Trophoblast cell (in vitro differentiated cells and primary cell): ENCODE measurements around the gene RPA1.

ENCODE experiments used
- DNase-seq, 2 donors: peaks; one replicate each; pipeline ENCODE4 v3.0.0-alpha.2; 2016
- H2AFZ ChIP-seq: 2 replicates; pipeline ENCODE4 v1.6.1; 2013; ENCODE audit warnings: low read length, moderate library complexity, mild to moderate bottlenecking; ENCODE audit not compliant: insufficient read depth, poor library complexity
- H2AK5ac ChIP-seq: 2 replicates; pipeline ENCODE4 v1.6.1; 2013; ENCODE audit warnings: mild to moderate bottlenecking, low read length
- H2BK120ac ChIP-seq: 2 replicates; pipeline ENCODE4 v1.6.1; 2013; ENCODE audit warnings: low read length, mild to moderate bottlenecking, moderate library complexity; ENCODE audit not compliant: insufficient read depth, poor library complexity
- H2BK12ac ChIP-seq: 2 replicates; pipeline ENCODE4 v1.6.1; 2013; ENCODE audit warnings: mild to moderate bottlenecking, low read length, moderate library complexity
- H2BK5ac ChIP-seq: 2 replicates; pipeline ENCODE4 v1.6.1; 2013; ENCODE audit warnings: low read length, low read depth, moderate library complexity, mild to moderate bottlenecking; ENCODE audit not compliant: poor library complexity
- H3K14ac ChIP-seq: 2 replicates; pipeline ENCODE4 v1.6.1; 2013; ENCODE audit warnings: mild to moderate bottlenecking, low read length
- H3K18ac ChIP-seq: 2 replicates; pipeline ENCODE4 v1.6.1; 2013; ENCODE audit warnings: mild to moderate bottlenecking, low read length
- H3K23ac ChIP-seq: 2 replicates; pipeline ENCODE4 v1.6.1; 2013; ENCODE audit warnings: low read length
- H3K27ac ChIP-seq: 2 replicates; pipeline ENCODE4 v1.5.1; 2013; ENCODE audit warnings: low read depth, mild to moderate bottlenecking, inconsistent platforms, low read length, moderate library complexity
- H3K27me3 ChIP-seq: 2 replicates; pipeline ENCODE4 v1.6.1; 2013; ENCODE audit warnings: inconsistent platforms, mild to moderate bottlenecking, low read length, moderate library complexity; ENCODE audit not compliant: insufficient read depth
- H3K36me3 ChIP-seq, 2 experiments: 1 replicate in 1 of 2; 2 replicates in 1 of 2; pipeline ENCODE4 v1.6.1; 2013; ENCODE audit warnings: low read length in 2 of 2, mild to moderate bottlenecking in 2 of 2, moderate library complexity in 1 of 2; ENCODE audit not compliant: insufficient read depth in 2 of 2, control insufficient read depth in 1 of 2
- H3K4ac ChIP-seq: 2 replicates; pipeline ENCODE4 v1.6.1; 2013; ENCODE audit warnings: low read depth, mild to moderate bottlenecking, low read length, moderate library complexity
- H3K4me1 ChIP-seq, 2 experiments: 1 replicate in 1 of 2; 2 replicates in 1 of 2; pipeline ENCODE4 v1.6.1; 2013; ENCODE audit warnings: low read length in 2 of 2, mild to moderate bottlenecking in 2 of 2, moderate library complexity in 1 of 2; ENCODE audit not compliant: insufficient read depth in 2 of 2, control insufficient read depth in 1 of 2
- H3K4me2 ChIP-seq: 2 replicates; pipeline ENCODE4 v1.6.1; 2013; ENCODE audit warnings: inconsistent platforms, mild to moderate bottlenecking, low read length, moderate library complexity
- H3K4me3 ChIP-seq: 2 replicates; pipeline ENCODE4 v1.5.1; 2013; ENCODE audit warnings: mild to moderate bottlenecking, low read depth, low read length, inconsistent platforms
- H3K79me1 ChIP-seq: one replicate; pipeline ENCODE4 v1.6.1; 2013; ENCODE audit warnings: low read length
- H3K79me2 ChIP-seq: 2 replicates; pipeline ENCODE4 v1.6.1; 2013; ENCODE audit warnings: low read length, mild to moderate bottlenecking; ENCODE audit not compliant: control insufficient read depth, insufficient read depth, poor library complexity
- H3K9ac ChIP-seq: 2 replicates; pipeline ENCODE4 v1.6.1; 2013; ENCODE audit warnings: mild to moderate bottlenecking, low read length
- H3K9me3 ChIP-seq: 2 replicates; pipeline ENCODE4 v1.6.1; 2013; ENCODE audit warnings: low read depth, mild to moderate bottlenecking, control low read depth, inconsistent platforms, low read length; ENCODE audit not compliant: insufficient read depth
- H4K12ac ChIP-seq: 2 replicates; pipeline ENCODE4 v1.6.1; 2013; ENCODE audit warnings: low read depth, mild to moderate bottlenecking, low read length, moderate library complexity
- H4K8ac ChIP-seq: 2 replicates; pipeline ENCODE4 v1.6.1; 2013; ENCODE audit warnings: low read depth, mild to moderate bottlenecking, low read length, moderate library complexity
- H4K91ac ChIP-seq: one replicate; pipeline ENCODE4 v1.6.1; 2013; ENCODE audit warnings: low read depth, mild to moderate bottlenecking, low read length, moderate library complexity
- WGBS: extraction: QIAGEN DNeasy Blood & Tissue Kit; methylation state at CpG from one replicate; pipeline ENCODE4 v1.1.7; 2013; ENCODE audit warnings: missing lambda C conversion rate; ENCODE audit not compliant: insufficient read length, insufficient coverage; ENCODE audit errors: extremely low coverage; 5-methylcytosine and 5-hydroxymethylcytosine counted together

Gene RPA1

GRCh38 chr17:1913702-1914101 is 83.9 kb downstream of the RPA1 start:
- Histone ChIP-seq H3K4me2 (no peak overlapping the region), H4K91ac (no peak overlapping the region), H2AK5ac (no peak overlapping the region), H3K4ac (no peak overlapping the region), H3K4me1 (peaks cover 0 to 6% of the 10 kb centered on the region in 2 experiments), H3K18ac (no peak overlapping the region), H2AFZ (no peak overlapping the region), H2BK5ac (no peak overlapping the region), H3K23ac (no peak overlapping the region), H3K4me3 (no peak overlapping the region), H4K8ac (no peak overlapping the region), H3K14ac (no peak overlapping the region), H3K9ac (no peak overlapping the region), H2BK12ac (no peak overlapping the region), H3K27me3 (peaks cover 4% of the 10 kb centered on the region), H3K9me3 (peaks cover 5% of the 10 kb centered on the region), H3K79me1 (no peaks in the 10 kb centered on the region), H3K36me3 (no peaks in the 10 kb centered on the region), H3K79me2 (no peaks in the 10 kb centered on the region), H4K12ac (no peak overlapping the region), H3K27ac (no peak overlapping the region), H2BK120ac (no peak overlapping the region)
- no peak for DNase-seq
- no CpG with 5 or more reads among the region's 14 CpGs for WGBS

- Histone ChIP-seq H2AK5ac (no peak overlapping the region), H4K12ac (no peak overlapping the region), H3K18ac (no peak overlapping the region), H3K27me3 (peaks cover 4% of the 10 kb centered on the region), H3K9me3 (peaks cover 5% of the 10 kb centered on the region), H2BK5ac (no peak overlapping the region), H3K23ac (no peak overlapping the region), H3K4me1 (peaks cover 0 to 6% of the 10 kb centered on the region in 2 experiments), H3K9ac (no peak overlapping the region), H2BK12ac (no peak overlapping the region), H4K91ac (no peak overlapping the region), H2AFZ (no peak overlapping the region), H3K79me1 (no peaks in the 10 kb centered on the region), H3K4me2 (no peak overlapping the region), H4K8ac (no peak overlapping the region), H3K79me2 (no peaks in the 10 kb centered on the region), H3K27ac (no peak overlapping the region), H3K36me3 (no peaks in the 10 kb centered on the region), H2BK120ac (no peak overlapping the region), H3K4ac (no peak overlapping the region), H3K4me3 (no peak overlapping the region), H3K14ac (no peak overlapping the region)
- DNase-seq: no peak
- WGBS: no CpG with 5 or more reads among the region's 8 CpGs
Observed at GRCh38 chr17:1914661-1915083, 84.9 kb downstream of the RPA1 start.

- Histone ChIP-seq H3K79me2 (no peaks in the 10 kb centered on the region), H3K9ac (peak overlapping the region; percentile 54), H3K79me1 (no peaks in the 10 kb centered on the region), H3K4me2 (no peak overlapping the region), H2AK5ac (no peak overlapping the region), H3K4ac (no peak overlapping the region), H3K4me1 (peaks cover 0 to 6% of the 10 kb centered on the region in 2 experiments), H3K9me3 (peaks cover 5% of the 10 kb centered on the region), H2BK12ac (no peak overlapping the region), H3K4me3 (no peak overlapping the region), H2BK5ac (no peak overlapping the region), H4K91ac (no peak overlapping the region), H3K27ac (no peak overlapping the region), H2AFZ (no peak overlapping the region), H3K23ac (no peak overlapping the region), H2BK120ac (no peak overlapping the region), H3K27me3 (peaks cover 4% of the 10 kb centered on the region), H4K8ac (no peak overlapping the region), H4K12ac (no peak overlapping the region), H3K36me3 (no peaks in the 10 kb centered on the region), H3K14ac (no peak overlapping the region), H3K18ac (no peak overlapping the region)
- DNase-seq: no peak
- no CpG with 5 or more reads among the region's 12 CpGs for WGBS
Observed at GRCh38 chr17:1915889-1916288, 86.1 kb downstream of the RPA1 start.

GRCh38 chr17:1916316-1916715 is 86.5 kb downstream of the RPA1 start:
- Histone ChIP-seq H3K4me3 (no peak overlapping the region), H2BK12ac (no peak overlapping the region), H3K18ac (no peak overlapping the region), H3K79me1 (no peaks in the 10 kb centered on the region), H2BK120ac (no peak overlapping the region), H4K8ac (no peak overlapping the region), H4K12ac (no peak overlapping the region), H4K91ac (no peak overlapping the region), H3K9me3 (peaks cover 5% of the 10 kb centered on the region), H3K4ac (no peak overlapping the region), H3K14ac (no peak overlapping the region), H2AK5ac (no peak overlapping the region), H2AFZ (no peak overlapping the region), H3K27ac (no peak overlapping the region), H3K36me3 (no peaks in the 10 kb centered on the region), H2BK5ac (no peak overlapping the region), H3K9ac (peak overlapping the region; percentile 54), H3K4me2 (no peak overlapping the region), H3K23ac (no peak overlapping the region), H3K79me2 (no peaks in the 10 kb centered on the region), H3K27me3 (peaks cover 4% of the 10 kb centered on the region), H3K4me1 (peaks cover 0 to 6% of the 10 kb centered on the region in 2 experiments)
- WGBS: no CpG with 5 or more reads among the region's 14 CpGs
- DNase-seq: no peak
